ENCODE measurements around the gene RAB27A.
"Not testable (repeated sequence)": the region's sequence is repeated elsewhere in the genome, so short reads cannot be mapped to it uniquely, and the experiment has no call there.

The RAB27A gene

GRCh38 chr15:55281517-55282228 lies 7.9 kb downstream of the RAB27A start:
- no peak for DNase-seq

GRCh38 chr15:55280589-55280988 lies 9.0 kb downstream of the RAB27A start:
- DNase-seq = peak in 1 of 2 experiments; percentile 9

DNA sequence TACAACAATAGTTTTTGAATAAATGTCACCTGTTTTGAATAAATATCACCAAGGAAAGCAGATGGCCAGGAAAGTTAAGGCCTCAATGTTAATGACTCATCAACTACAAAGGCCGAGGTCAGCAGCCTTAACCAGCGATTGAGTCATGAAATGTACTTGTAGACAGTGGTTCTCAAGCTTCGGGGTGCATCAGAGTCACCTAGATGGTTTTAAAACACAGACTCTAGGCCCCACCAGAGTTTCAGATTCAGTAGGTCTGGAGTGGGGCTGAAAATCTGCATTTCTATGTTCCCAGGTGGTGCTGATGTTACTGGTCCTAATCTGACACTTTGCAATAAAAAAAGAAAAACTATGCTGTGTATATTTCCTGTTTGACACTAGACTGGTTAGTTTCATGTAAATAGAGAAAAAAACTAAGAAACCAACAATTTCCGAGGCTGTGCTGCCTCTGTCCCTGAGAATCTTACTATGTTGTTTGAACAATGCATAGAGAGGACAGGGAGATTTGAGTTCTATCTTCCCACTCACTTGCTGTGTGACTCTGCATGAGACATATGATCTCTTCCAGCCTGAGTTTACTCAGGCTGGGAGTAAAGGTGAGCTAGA lies 9.8 kb downstream of the RAB27A start:
- DNase-seq = peak; percentile 34 to 44

GRCh38 chr15:55279100-55279745 lies 10.4 kb downstream of the RAB27A start:
- DNase-seq = no peak

DNA sequence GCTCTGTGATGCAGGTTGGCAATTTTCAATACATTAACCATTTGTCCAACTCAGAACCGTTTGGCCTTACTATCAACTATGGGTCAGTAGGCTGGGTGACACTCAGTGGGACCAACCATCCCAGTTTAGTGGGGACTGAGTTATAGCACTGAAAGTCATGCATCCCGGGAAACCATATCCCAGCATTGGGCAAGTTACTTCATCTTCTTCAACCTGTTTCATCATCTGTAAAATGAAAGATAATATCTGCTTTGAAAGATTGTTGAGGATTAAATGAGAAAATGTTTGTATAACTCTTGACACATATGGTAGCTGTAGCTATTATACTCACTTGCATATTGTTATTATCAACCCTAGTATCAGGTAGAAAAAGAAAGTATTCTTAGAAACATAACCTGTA lies 11.9 kb downstream of the RAB27A start:
- DNase-seq = no peak

DNA sequence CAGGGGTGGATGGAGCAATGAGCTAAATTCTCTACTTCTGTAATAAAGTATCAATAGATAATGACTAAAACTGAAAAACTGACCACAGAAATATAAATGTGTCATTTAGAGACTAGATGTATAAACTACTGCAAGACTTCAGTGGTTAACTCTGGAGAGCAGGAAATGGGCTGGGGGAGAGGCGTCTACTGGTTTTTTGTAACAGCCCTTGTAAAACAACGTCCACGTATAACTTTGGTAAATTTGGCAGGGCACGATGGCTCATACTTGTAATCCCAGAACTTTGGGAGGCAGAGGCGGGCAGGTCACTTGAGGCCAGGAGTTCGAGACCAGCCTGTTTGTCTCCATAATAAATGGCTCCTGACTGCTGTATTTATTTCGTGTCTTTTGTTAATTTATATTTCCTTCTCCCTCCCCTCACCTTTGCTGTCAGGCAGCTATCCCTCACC lies 12.5 kb downstream of the RAB27A start:
- DNase-seq = peak; percentile 16 to 21

DNA sequence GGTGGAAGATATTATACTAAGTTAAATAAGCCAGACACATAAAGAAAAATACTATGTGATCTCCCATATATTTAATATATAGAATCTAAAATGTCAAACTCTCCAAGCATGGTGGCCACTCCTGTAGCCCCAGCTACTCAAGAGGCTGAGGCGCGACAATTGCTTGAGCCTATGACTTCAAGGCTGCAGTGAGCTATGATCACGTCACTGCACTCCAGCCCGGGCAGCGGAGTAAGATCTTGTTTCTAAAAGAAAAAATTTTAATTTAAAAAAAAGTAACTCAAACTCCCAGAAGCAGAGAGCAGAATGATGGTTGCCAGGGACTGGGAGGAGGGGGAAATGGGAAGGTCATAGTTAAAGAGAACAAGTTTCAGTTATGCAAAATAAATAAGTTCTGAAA lies 13.3 kb downstream of the RAB27A start:
- no peak for DNase-seq

GRCh38 chr15:55270291-55270690 lies 19.3 kb downstream of the RAB27A start:
- DNase-seq = no peak

GRCh38 chr15:55268176-55268695 lies 21.4 kb downstream of the RAB27A start:
- DNase-seq = no peak

DNA sequence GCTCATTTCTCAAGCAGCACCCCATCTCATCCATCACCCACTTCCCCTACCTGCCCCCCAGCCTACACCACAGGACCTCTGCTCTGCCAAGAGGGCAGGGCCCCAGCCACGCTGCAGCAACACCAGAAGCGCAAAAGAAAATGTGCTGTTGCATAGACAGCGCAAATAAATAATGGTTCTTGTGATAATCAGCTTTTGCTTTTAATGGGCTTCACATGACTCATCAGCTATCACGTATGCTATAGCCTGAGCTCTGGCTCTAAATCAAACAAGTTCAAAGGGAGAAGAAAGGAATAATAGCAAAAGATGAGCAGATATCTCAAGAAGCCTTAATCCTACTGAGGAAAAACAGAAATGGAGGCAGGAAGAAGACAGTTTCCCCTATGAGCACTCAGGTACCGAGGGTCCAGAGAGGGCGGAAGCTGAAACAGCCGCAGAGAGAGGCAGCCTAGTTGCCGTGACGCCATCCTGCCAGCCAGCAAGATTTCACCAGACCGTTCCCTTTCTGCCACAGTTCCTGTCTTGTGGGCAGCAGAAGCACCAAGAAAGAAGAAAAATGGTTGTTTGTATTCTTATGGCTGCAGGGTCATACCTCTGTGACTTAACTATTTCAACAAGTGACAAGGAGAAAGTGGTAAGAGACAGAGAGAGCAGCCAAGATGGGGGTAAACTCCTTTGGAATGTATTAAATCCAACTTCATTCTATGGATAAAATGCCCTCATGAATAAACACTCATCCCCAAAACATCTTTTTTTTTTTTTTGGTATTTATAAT lies 22.0 kb downstream of the RAB27A start:
- DNase-seq = peak; percentile 45 to 48

- no peak for DNase-seq
These were observed 23.1 kb downstream of the RAB27A start for GRCh38 chr15:55266547-55266946.

DNA sequence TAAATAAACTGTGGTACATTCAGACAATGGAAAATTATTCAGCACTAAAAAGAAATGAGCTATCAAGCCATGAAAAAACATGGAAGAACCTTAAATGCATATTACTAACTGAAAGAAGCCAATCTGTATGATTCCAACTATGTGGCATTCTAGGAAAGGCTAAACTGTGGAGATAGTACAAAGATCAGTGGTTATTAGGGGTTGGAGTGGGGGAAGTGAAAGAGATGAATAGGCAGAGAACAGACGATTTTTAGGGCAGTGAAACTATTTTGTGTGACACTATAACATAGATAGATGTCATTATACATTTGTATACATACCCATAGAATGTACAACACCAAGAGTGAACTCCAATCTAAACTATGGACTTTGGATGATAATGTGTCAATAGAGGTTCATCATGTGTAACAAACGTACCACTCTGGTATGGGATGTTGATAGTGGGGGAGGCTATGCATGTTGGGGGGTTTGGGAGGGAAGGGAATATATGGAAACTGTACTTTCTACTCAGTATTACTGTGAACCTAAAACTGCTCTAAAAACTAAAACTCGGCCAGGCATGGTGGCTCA lies 29.0 kb downstream of the RAB27A start:
- DNase-seq = no peak

DNA sequence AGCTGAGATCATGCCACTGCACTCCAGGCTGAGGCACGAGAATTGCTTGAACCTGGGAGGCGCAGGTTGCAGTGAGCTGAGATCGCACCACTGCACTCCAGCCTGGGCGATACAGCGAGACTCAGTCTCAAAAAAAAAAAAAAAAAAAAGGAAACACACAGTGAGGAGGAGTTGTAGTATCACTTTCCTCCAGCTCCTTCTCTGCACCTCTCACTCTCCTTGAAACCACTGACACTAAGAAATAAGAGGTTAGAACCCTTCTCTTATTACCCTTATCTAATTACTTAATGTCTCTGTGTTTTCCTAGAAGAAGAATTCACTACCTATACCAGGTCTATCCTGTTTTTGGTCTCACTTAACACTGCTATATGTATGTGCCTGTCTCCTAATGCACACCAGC lies 31.7 kb downstream of the RAB27A start:
- no peak for DNase-seq

DNA sequence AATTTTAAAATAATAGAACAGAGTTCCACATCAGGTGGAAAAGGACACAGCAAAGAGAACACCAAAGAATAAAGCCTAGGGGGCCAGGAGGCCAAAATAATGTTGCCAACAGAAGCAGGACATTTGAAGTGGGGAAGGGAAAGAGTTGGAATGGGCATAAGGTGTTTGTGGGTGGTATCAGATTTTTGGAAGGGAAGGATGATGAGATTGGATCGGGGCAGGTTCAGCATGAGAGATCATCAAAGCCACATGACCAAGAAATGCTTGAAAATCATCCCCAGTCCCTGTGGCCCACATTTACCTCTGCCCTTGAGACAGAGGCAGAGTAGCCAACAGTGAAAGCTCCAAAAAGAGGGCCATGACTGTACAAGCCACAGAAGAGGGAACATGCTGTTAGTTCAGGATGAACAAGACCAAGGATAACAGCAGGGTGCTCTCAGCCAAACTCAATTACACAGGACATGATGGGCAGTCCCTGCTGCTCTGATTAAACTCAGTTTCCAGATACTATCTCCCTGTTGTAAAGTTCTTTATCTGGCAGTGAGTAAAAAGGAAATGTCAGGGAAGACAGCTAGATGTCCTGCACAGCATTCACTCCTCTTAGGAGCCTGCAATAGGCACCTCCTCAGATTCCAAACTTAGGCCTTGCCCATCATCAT lies 32.5 kb downstream of the RAB27A start:
- no peak for DNase-seq

- DNase-seq = no peak
These were observed 33.2 kb downstream of the RAB27A start for GRCh38 chr15:55256281-55257011.

DNA sequence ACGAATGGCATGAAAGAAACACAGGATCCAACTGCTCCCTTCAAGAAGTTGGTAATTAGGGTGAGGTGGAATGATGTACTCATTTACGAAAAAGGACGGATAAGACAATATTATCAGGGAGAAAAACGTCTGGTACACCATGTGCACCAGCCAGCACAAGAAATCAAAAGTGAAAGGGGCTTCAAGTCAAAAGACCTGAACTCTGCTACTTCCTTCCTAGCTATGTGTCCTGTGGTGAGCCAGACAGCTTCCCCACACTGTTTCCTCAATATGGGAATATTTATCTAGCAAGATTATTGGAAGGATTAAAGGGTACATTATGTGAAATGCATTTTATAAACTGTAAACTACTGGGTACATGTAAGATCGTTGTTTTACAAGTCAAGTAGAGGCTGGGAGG lies 33.9 kb downstream of the RAB27A start:
- no peak for DNase-seq

GRCh38 chr15:55254916-55255679 lies 34.5 kb downstream of the RAB27A start:
- no peak for DNase-seq

GRCh38 chr15:55253580-55253979 lies 36.0 kb downstream of the RAB27A start:
- DNase-seq = no peak

GRCh38 chr15:55252201-55252600 lies 37.4 kb downstream of the RAB27A start:
- not testable (repeated sequence) for DNase-seq

DNA sequence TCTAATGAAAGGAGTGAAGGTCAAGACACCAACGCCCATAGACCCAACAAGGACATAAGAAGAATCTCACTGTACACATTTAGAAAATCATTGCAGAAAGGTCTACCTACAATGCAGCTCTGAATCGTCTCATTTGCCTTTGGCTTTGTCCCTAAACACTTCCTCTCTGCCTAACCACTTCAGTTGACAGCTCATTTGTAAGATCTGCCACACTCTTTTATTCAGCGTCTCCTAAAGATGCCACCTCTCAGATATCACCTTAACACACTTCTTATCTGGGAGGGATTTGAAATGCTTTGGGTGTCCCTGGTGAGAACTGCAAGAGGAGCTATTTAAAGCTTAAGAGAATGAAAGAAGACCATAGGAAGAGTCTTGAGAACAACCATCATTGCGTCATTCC lies 38.7 kb downstream of the RAB27A start:
- no peak for DNase-seq

DNA sequence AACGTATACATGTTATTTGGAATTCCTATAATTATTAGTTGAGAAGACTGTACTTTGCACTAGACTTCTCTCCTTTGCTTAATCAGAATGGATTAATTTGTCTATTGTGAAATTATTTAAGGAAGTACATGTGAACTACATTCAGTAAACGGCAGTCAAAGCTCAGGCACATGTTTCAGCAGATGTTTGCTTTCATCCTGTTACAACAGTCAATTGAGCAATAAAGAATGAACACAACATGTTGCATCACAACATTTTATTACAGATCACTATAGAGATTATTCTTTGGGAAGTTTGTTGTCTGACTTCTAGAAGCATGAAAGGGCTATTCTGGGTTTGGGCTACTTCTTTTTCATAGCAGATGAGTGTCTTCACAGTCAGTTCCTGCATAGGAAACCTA lies 39.2 kb downstream of the RAB27A start:
- DNase-seq = no peak

Data from activated CD4-positive, alpha-beta T cell treated with anti-CD3 and anti-CD28 coated beads, Interleukin-2, amount 50 U/mL, for 4 hours (primary cell).